Adrenal gland (tissue), 12 donors: ENCODE measurements around the gene FAH. TPM values are rescaled to one million over a fixed set of nuclear protein-coding genes. Genes with fewer than 3 reads are reported as not detected.

Experiments used
- DNase-seq, 7 donors: peaks; one replicate each; pipeline ENCODE4 v3.0.0-alpha.2; 2019 to 2020
- H3K27ac ChIP-seq, 5 donors: fragments of 200-600 bp; sonication (generic) in 4 of 5; 1 replicate in 3 of 5; 2 replicates in 2 of 5; pipeline versions ENCODE4 v1.5.1 to v1.8.0; 2016 to 2020; ENCODE audit warnings: mild to moderate bottlenecking in 1 of 5
- H3K27me3 ChIP-seq: fragments of 200-600 bp; 2 replicates; pipeline ENCODE4 v1.8.0; 2021
- H3K36me3 ChIP-seq, 2 donors: fragments of 200-600 bp; replicated peaks in 1 of 2; 1 replicate in 1 of 2; 2 replicates in 1 of 2; pipeline versions ENCODE4 v1.5.1 to v1.8.0; 2018 to 2022
- H3K4me1 ChIP-seq, 2 donors: fragments of 200-600 bp; replicated peaks in 1 of 2; 1 replicate in 1 of 2; 2 replicates in 1 of 2; pipeline versions ENCODE4 v1.5.1 to v1.8.0; 2018 to 2021
- H3K4me3 ChIP-seq, 4 donors: fragments of 200-600 bp; sonication (generic) in 3 of 4; one replicate each; pipeline ENCODE4 v1.5.1; 2016 to 2018
- H3K9me3 ChIP-seq, 3 donors: fragments of 200-600 bp; sonication (generic) in 1 of 3; replicated peaks in 1 of 3; 1 replicate in 2 of 3; 2 replicates in 1 of 3; pipeline versions ENCODE4 v1.5.1 to v1.8.0; 2016 to 2021
- CTCF ChIP-seq, 6 experiments: fragments of 450-650 bp in 4 of 6; fragments of 200-600 bp in 2 of 6; sonication (generic) in 1 of 6; IDR thresholded peaks; 1 replicate in 5 of 6; 2 replicates in 1 of 6; pipeline versions ENCODE4 v1.5.1 to v1.8.0; 2016 to 2021; ENCODE audit warnings: antibody characterized with exemption in 6 of 6, mild to moderate bottlenecking in 2 of 6, moderate library complexity in 1 of 6
- POLR2A ChIP-seq, 2 donors: fragments of 450-650 bp; IDR thresholded peaks; one replicate each; pipeline ENCODE4 v1.6.1; 2017; ENCODE audit warnings: antibody characterized with exemption in 2 of 2, mild to moderate bottlenecking in 2 of 2, moderate library complexity in 1 of 2
- whole genome bisulfite sequencing, 4 donors: extraction: QIAGEN DNeasy Blood & Tissue Kit in 2 of 4; methylation state at CpG; one replicate each; pipeline versions ENCODE4 v1.1.5 to v1.1.7; 2013 to 2017; 5-methylcytosine and 5-hydroxymethylcytosine counted together
- intact Hi-C, 2 donors: fragments of 100-400 bp; cut with DNase I; formaldehyde crosslinking; loops; one replicate each; pipeline versions ENCODE4 v1.14.1 to v1.15.0; 2022 to 2023
- polyA plus RNA-seq, 3 donors: library from polyadenylated mRNA; stranded (reverse); fragments of 200-250 nt in 2 of 3; fragments of 350-450 nt in 1 of 3; fragmentation: Illumina TruSeq in 1 of 3; extraction: RNeasy Lipid Tissue Mini Kit (QIAGEN cat#74804) in 1 of 3; gene quantifications; one replicate each; pipeline ENCODE4 v1.2.3, GENCODE V29; 2013 to 2014
- total RNA-seq, 9 donors: library from RNA; depleted of rRNA in 4 of 9; stranded (reverse); fragments of >200 nt in 4 of 9; fragments of 120-200 nt in 1 of 9; fragmentation: NEBNext Ultra II Directional in 1 of 9; extraction: Animal tissue kit (Norgen Biotek cat#: 25700) in 1 of 9; gene quantifications; one replicate each; pipeline versions ENCODE4 v1.1.0 to v1.2.4, GENCODE V29; 2013 to 2023
- donor health status: healthy with polysubstance abuse.
- donor health status: Bipolar disorder and iron deficiency.
- donor health status: DM: yes; HTN: yes; CAD: no.
- donor health status: DM: no; HTN: no; CAD: no.
- donor health status: DM: no; HTN: no; CAD: no.
- donor health status: DM: yes; HTN: yes; CAD: no.

Gene FAH
- total and polyA plus RNA-seq, 12 donors: 56.9 to 157 (median 106) TPM

GRCh38 chr15:80217327-80217900, 64.6 kb downstream of the FAH start:
- DNase-seq: no peak
- TF ChIP-seq POLR2A (IDR thresholded peaks at IDR 0.05) (no peak), CTCF (IDR thresholded peaks at IDR 0.05) (no peak)
- Histone ChIP-seq H3K27me3 (no peaks in the 10 kb centered on the region), H3K36me3 (no peaks in the 10 kb centered on the region), H3K9me3 (no peaks in the 10 kb centered on the region), H3K4me3 (no peak overlapping the region), H3K4me1 (no peaks in the 10 kb centered on the region), H3K27ac (no peak overlapping the region)
- WGBS, 4 donors: 93 to 98% (median 94%) methylated on average over 4 of the region's 4 CpGs
- intact Hi-C loops: no loop called here

GRCh38 chr15:80219955-80220354, 67.2 kb downstream of the FAH start:
- no peaks in the 10 kb centered on the region for H3K36me3 ChIP-seq
- no peak overlapping the region for H3K4me3 ChIP-seq
- H3K27me3 ChIP-seq: no peaks in the 10 kb centered on the region
- WGBS, 4 donors: 87 to 95% (median 93%) methylated on average over 2 of the region's 2 CpGs
- no peak overlapping the region for H3K27ac ChIP-seq
- no peak for DNase-seq
- no peaks in the 10 kb centered on the region for H3K9me3 ChIP-seq
- H3K4me1 ChIP-seq: no peaks in the 10 kb centered on the region
- intact Hi-C loops: no loop called here
- TF ChIP-seq POLR2A (IDR thresholded peaks at IDR 0.05) (no peak), CTCF (IDR thresholded peaks at IDR 0.05) (no peak)

- Histone ChIP-seq H3K36me3 (no peaks in the 10 kb centered on the region), H3K4me3 (no peak overlapping the region), H3K27me3 (no peaks in the 10 kb centered on the region), H3K4me1 (no peaks in the 10 kb centered on the region), H3K27ac (no peak overlapping the region), H3K9me3 (no peaks in the 10 kb centered on the region)
- 85 to 89% (median 87%) methylated on average over 7 of the region's 7 CpGs for WGBS, 4 donors
- intact Hi-C loops: no loop called here
- no peak for TF ChIP-seq POLR2A (IDR thresholded peaks at IDR 0.05)
- TF ChIP-seq CTCF (IDR thresholded peaks at IDR 0.05): no peak
- DNase-seq: no peak
These were observed 76.3 kb downstream of the FAH start for GRCh38 chr15:80228959-80229610.

GRCh38 chr15:80231371-80231770, 78.6 kb downstream of the FAH start:
- Histone ChIP-seq H3K9me3 (no peaks in the 10 kb centered on the region), H3K27ac (no peak overlapping the region), H3K36me3 (no peaks in the 10 kb centered on the region), H3K4me1 (no peaks in the 10 kb centered on the region), H3K27me3 (no peaks in the 10 kb centered on the region), H3K4me3 (no peak overlapping the region)
- WGBS, 4 donors: 62 to 74% (median 66%) methylated on average over 2 of the region's 2 CpGs
- TF ChIP-seq CTCF (IDR thresholded peaks at IDR 0.05) (no peak), POLR2A (IDR thresholded peaks at IDR 0.05) (no peak)
- intact Hi-C loops: no loop called here
- DNase-seq: no peak
